Activated B cell treated with CpG ODN at 0.5 μM for 24 hours (primary cell): ENCODE measurements around the gene ABCB11. TPM values are rescaled to one million over a fixed set of nuclear protein-coding genes. Genes with fewer than 3 reads are reported as not detected.

Experiments
- ATAC-seq: fragments of 200-7000 bp; cut with Tn5 transposase; one replicate; pipeline ENCODE4 v1.10.0; 2021; ENCODE audit warnings: low read depth, mild to moderate bottlenecking, moderate library complexity
- CTCF ChIA-PET: fragments of 350-600 bp; sonication (Branson Sonifier 250); formaldehyde crosslinking; loops from one replicate; lab custom pipeline; 2021; ENCODE audit warnings: antibody characterized with exemption; lab: Charles Lee
- POLR2A ChIA-PET: fragments of 350-600 bp; sonication (Branson Sonifier 250); formaldehyde crosslinking; loops from one replicate; lab custom pipeline; 2021; ENCODE audit warnings: antibody characterized with exemption; lab: Charles Lee
- DNase-seq: peaks from one replicate; pipeline ENCODE4 v3.0.0; 2022
- H3K27ac Mint-ChIP-seq: one replicate; pipeline ENCODE4 v1.8.0; 2020; ENCODE audit warnings: mixed read lengths
- H3K27me3 Mint-ChIP-seq: one replicate; pipeline ENCODE4 v1.8.0; 2021; ENCODE audit warnings: mixed read lengths
- H3K36me3 Mint-ChIP-seq: one replicate; pipeline ENCODE4 v1.8.0; 2021; ENCODE audit warnings: low read depth, mixed read lengths
- H3K4me1 Mint-ChIP-seq: one replicate; pipeline ENCODE4 v1.8.0; 2021; ENCODE audit warnings: mixed read lengths
- H3K4me3 Mint-ChIP-seq: one replicate; pipeline ENCODE4 v1.8.0; 2020; ENCODE audit warnings: mild to moderate bottlenecking, mixed read lengths
- H3K9me3 Mint-ChIP-seq: one replicate; pipeline ENCODE4 v1.8.0; 2020; ENCODE audit warnings: mixed read lengths
- CTCF ChIP-seq: fragments of 200-600 bp; IDR thresholded peaks from one replicate; pipeline ENCODE4 v1.8.0; 2022; ENCODE audit warnings: antibody characterized with exemption, mild to moderate bottlenecking
- intact Hi-C: fragments of 100-400 bp; cut with micrococcal nuclease; formaldehyde crosslinking; loops from one replicate; pipeline ENCODE4 v1.15.1; 2024
- total RNA-seq: library from RNA; stranded (reverse); gene quantifications from 2 replicates; pipeline ENCODE4 v1.2.3, GENCODE V29; 2022

The ABCB11 gene
- total RNA-seq, 1 donor from 2014 or later: not detected

DNA sequence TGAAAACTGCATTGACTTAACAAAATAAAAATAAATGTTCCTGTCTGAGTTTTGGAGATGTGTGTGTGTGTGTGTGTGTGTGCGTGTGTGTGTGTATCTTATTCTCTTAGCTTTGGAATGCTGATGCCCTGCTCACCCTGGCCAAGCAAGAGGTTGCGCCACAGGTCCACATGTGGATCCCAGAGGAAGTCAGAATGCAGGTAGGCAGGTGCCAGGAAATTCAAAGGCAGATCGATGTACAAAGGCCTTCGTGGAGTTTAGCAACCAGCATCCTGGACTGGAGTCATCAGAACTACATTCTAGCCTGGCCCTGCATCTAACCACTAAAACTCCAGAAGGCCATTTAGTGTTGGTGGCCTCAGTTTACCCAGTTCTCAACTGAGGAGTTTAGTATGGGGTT lies 117.6 kb downstream of the ABCB11 start:
- ChIA-PET CTCF (interaction anchor here (1.4 kb wide), 1 partner anchor 9 kb away, joined by 3 read pairs; no protein-coding TSS in a partner anchor), POLR2A (no interaction called here)
- Mint-ChIP-seq H3K9me3 (peaks cover 3% of the 10 kb centered on the region), H3K36me3 (no peaks in the 10 kb centered on the region), H3K4me3 (no peak overlapping the region), H3K27me3 (peaks cover 12% of the 10 kb centered on the region), H3K4me1 (peaks cover 5% of the 10 kb centered on the region), H3K27ac (no peak overlapping the region)
- ATAC-seq: no peak
- no peak for TF ChIP-seq CTCF
- no peak for DNase-seq
- intact Hi-C loops: no loop called here

DNA sequence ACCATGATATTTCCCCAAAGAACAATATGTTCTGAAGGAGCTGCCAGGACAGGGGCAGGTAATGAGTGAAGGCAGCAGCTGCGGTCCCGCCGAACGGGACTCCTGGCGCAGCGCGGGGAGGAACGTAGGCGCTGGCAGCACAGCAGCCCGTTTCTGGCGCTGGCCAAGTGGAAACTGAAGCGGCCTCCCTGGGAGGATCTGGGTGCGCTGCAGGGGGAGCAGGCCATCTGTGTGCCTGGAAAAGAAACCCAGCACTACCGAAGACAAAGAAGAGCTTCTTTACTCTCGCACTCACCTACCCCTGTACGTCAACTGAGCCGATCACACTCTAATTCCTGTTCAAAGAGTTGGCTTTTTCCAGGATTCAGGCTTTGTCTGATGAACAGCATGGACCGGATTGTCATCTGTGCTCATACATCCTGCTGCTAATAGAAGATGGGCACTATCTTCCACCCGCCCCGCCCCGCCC lies 118.2 kb downstream of the ABCB11 start:
- DNase-seq (no peak), ATAC-seq (no peak)
- intact Hi-C loops: no loop called here
- peaks cover 5% of the 10 kb centered on the region for H3K4me1 Mint-ChIP-seq
- CTCF ChIA-PET: interaction anchor here (1.3 to 1.4 kb wide), 2 partner anchors 9 to 10 kb away, joined by 3 read pairs; no protein-coding TSS in a partner anchor
- peaks cover 3% of the 10 kb centered on the region for H3K9me3 Mint-ChIP-seq
- peak overlapping the region; percentile 44 for H3K4me3 Mint-ChIP-seq
- no peak overlapping the region for H3K27ac Mint-ChIP-seq
- H3K36me3 Mint-ChIP-seq: no peaks in the 10 kb centered on the region
- H3K27me3 Mint-ChIP-seq: peaks cover 12% of the 10 kb centered on the region
- TF ChIP-seq CTCF: no peak
- POLR2A ChIA-PET: no interaction called here

DNA sequence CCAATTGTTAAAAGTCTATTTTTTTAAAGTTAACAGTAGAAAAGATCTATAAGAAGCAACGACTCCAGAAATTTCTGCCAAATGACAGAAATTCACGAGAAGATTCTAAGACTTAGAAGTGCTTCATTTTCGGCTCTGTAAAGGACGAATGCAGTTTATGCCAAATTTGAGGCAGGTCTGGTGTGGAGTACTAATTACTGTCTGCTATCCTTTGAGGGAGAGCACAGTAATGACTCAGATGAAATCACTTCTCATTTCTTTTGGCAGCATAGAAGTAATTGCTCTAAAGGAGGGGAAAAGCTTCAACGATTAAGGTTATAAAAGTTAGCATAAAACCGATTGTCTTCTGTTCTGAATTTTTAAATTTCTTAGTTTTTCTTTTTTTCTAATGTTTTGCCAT lies 118.7 kb downstream of the ABCB11 start:
- no peaks in the 10 kb centered on the region for H3K36me3 Mint-ChIP-seq
- peaks cover 5% of the 10 kb centered on the region for H3K4me1 Mint-ChIP-seq
- intact Hi-C loops: no loop called here
- TF ChIP-seq CTCF: no peak
- peaks cover 3% of the 10 kb centered on the region for H3K9me3 Mint-ChIP-seq
- POLR2A ChIA-PET: no interaction called here
- CTCF ChIA-PET: interaction anchor here (1.3 to 1.4 kb wide), 2 partner anchors 9 to 11 kb away, joined by 3 read pairs; no protein-coding TSS in a partner anchor
- no peak for DNase-seq
- no peak for ATAC-seq
- no peak overlapping the region for H3K4me3 Mint-ChIP-seq
- H3K27ac Mint-ChIP-seq: no peak overlapping the region
- H3K27me3 Mint-ChIP-seq: peaks cover 15% of the 10 kb centered on the region

DNA sequence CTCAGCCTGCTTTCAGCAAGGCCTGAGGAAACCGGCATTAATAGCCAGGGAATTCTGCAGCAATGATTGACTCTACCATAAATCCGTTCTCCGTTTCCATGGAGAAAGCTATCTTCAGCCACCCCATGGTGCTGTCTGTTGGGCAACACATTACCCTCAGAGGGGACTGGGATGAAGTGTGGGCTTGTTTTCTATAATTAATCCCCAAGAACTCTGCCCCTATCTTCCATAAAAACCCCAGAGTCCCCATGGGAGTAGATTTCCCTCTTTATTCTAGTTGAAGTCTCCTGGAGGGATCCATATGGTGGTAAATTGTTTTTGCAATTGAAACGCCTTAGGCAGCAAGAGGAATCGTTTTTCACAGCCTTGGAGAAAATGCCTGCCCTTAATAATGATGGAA lies 120.8 kb downstream of the ABCB11 start:
- ChIA-PET POLR2A (no interaction called here), CTCF (interaction anchor here (1.1 to 1.6 kb wide), 2 partner anchors 11 to 12 kb away, joined by 3 read pairs; no protein-coding TSS in a partner anchor)
- ATAC-seq (no peak), DNase-seq (no peak)
- no peaks in the 10 kb centered on the region for H3K36me3 Mint-ChIP-seq
- peaks cover 21% of the 10 kb centered on the region for H3K27me3 Mint-ChIP-seq
- H3K4me1 Mint-ChIP-seq: peaks cover 5% of the 10 kb centered on the region
- H3K9me3 Mint-ChIP-seq: no peaks in the 10 kb centered on the region
- intact Hi-C loops: no loop called here
- TF ChIP-seq CTCF: no peak
- H3K4me3 Mint-ChIP-seq: no peak overlapping the region
- no peak overlapping the region for H3K27ac Mint-ChIP-seq

DNA sequence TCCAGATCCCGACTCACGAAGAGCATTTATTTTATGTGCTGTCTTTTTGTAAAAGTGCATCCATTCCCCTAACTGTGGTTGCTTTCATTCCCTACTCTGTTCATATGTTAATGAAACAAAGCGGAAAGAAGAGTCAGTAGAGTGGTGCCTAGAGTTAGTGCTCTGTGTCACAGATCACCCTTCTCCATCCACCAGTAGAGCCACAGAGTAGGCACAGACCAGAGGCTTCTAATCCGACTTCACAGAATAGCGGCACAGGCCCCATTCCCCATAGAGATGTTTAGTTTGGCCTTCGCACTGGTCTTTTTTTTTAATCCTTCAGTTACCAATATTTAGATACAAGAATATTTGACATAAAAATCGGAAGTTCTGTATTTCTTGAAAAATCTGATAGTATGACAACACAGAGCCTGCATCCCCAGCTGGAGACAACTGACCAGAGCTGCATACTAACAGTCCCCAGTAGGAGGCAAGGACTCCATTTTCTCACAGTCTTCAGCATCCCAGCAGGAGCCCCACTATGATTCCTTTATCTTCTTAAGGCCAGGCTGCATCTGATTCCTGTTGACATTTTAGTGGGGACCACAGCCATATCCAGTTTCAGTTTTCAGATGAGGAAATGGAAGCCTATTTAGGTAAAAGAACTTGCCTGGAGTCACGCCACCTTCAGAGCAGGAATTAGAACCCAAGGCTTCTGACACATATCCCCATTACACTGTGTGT lies 123.0 kb downstream of the ABCB11 start:
- Mint-ChIP-seq H3K27me3 (peaks cover 25% of the 10 kb centered on the region), H3K36me3 (no peaks in the 10 kb centered on the region)
- TF ChIP-seq CTCF: no peak

More for the DNA sequence above, 123.0 kb downstream of the ABCB11 start:
- intact Hi-C loops: no loop called here
- Mint-ChIP-seq H3K4me1 (peaks cover 5% of the 10 kb centered on the region), H3K27ac (no peak overlapping the region), H3K9me3 (no peaks in the 10 kb centered on the region), H3K4me3 (no peak overlapping the region)
- ATAC-seq (no peak), DNase-seq (no peak)
- ChIA-PET POLR2A (no interaction called here), CTCF (no interaction called here)
